ENCODE results near the gene HSPH1. TPM values are rescaled to one million over a fixed set of nuclear protein-coding genes. Genes with fewer than 3 reads are reported as not detected.

The HSPH1 gene
- total and polyA plus RNA-seq, 2 of the 13 experiments (the other 11 are each of a cell fraction or from before 2014, with no cell fraction given), result 13.0 to 62.9 TPM

DNA sequence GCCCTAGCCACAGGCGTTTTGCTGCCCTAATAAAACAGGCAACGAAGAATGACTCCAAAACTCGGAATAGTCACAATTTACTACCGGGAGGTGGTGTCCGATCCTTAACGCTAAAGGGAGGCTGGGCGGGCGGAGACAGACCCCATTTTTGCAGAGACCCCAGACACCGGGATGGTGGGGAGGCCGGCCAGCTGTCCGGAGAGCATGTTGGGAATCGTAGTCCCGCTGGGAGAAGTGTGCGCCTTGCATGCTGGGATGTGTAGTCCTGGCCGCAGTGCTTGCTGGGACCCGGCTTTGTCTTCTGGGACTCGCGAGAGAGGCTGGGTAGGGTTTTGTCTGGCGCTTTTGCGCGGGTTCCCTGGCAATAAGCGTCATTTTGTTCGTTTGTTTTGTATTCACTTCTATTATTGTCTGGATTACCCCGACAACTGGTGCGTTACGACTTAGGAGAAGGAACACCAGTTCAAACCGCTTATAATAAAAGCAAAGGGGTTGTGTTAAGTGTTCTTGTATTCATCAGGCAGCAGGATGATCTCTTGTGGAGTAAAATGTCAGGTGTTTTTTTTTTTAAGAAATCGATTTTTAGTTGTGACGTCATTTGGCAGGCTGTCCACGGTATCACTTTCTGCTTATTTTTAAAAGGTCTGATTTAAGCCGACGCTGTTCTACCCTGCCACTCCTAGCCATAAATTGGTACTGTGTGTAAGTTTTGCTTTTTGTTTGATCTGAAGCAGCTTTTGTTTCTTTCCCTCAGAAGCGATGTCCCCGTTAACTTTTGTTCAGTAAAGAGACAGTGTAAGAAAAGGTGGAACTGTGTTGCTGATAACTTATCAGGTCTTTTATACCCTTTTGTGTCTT lies 676 bp upstream of the HSPH1 start (continued):
- TF ChIP-seq ZNF839 (CRISPR knock-in tag; IDR thresholded peaks at IDR 0.05; ENCODE audit: borderline replicate concordance) (0 out of 2 replicates have a peak, but pooled peaks have one; percentile 77), FOSL2 (CRISPR knock-in tag; IDR thresholded peaks at IDR 0.05) (no peak; the same call in 1 of the 2 replicates), ZKSCAN1 (IDR thresholded peaks at IDR 0.05; ENCODE audit: low read length) (no peak), NFYC (CRISPR knock-in tag; IDR thresholded peaks at IDR 0.05) (peak; percentile 67; the same call in 1 of the 2 replicates), PLRG1 (conservative IDR thresholded peaks at IDR 0.05) (no peak), ZNF761 (CRISPR knock-in tag; conservative IDR thresholded peaks at IDR 0.05) (no peak), HOXD1 (CRISPR knock-in tag; IDR thresholded peaks at IDR 0.05) (no peak), HNRNPH1 (optimal IDR thresholded peaks at IDR 0.05; ENCODE audit: low read depth, low read length) (no peak), ZNF569 (CRISPR knock-in tag; IDR thresholded peaks at IDR 0.05; ENCODE audit: borderline replicate concordance) (no peak), HOXA5 (CRISPR knock-in tag; IDR thresholded peaks at IDR 0.05) (no peak), ZBTB3 (CRISPR knock-in tag; IDR thresholded peaks at IDR 0.05; ENCODE audit: borderline replicate concordance, low read depth) (no peak), RELA (CRISPR knock-in tag; IDR thresholded peaks at IDR 0.05) (no peak), PAWR (CRISPR knock-in tag; IDR thresholded peaks at IDR 0.05; ENCODE audit: borderline replicate concordance) (no peak), ZFAT (CRISPR knock-in tag; conservative IDR thresholded peaks at IDR 0.05) (no peak), ZBTB20 (CRISPR knock-in tag; IDR thresholded peaks at IDR 0.05; ENCODE audit: borderline replicate concordance, low read depth) (no peak), NR2C2 (CRISPR knock-in tag; IDR thresholded peaks at IDR 0.05; ENCODE audit: borderline replicate concordance) (peak; percentile 60; the same call in 1 of the 2 replicates), ZNF431 (CRISPR knock-in tag; IDR thresholded peaks at IDR 0.05; ENCODE audit: borderline replicate concordance, low read depth) (no peak)
- TF ChIP-seq, protein P1, sequence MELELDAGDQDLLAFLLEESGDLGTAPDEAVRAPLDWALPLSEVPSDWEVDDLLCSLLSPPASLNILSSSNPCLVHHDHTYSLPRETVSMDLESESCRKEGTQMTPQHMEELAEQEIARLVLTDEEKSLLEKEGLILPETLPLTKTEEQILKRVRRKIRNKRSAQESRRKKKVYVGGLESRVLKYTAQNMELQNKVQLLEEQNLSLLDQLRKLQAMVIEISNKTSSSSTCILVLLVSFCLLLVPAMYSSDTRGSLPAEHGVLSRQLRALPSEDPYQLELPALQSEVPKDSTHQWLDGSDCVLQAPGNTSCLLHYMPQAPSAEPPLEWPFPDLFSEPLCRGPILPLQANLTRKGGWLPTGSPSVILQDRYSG (CRISPR knock-in tag; IDR thresholded peaks at IDR 0.05), result no peak
- TF ChIP-seq, protein P2, sequence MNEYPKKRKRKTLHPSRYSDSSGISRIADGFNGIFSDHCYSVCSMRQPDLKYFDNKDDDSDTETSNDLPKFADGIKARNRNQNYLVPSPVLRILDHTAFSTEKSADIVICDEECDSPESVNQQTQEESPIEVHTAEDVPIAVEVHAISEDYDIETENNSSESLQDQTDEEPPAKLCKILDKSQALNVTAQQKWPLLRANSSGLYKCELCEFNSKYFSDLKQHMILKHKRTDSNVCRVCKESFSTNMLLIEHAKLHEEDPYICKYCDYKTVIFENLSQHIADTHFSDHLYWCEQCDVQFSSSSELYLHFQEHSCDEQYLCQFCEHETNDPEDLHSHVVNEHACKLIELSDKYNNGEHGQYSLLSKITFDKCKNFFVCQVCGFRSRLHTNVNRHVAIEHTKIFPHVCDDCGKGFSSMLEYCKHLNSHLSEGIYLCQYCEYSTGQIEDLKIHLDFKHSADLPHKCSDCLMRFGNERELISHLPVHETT (CRISPR knock-in tag; conservative IDR thresholded peaks at IDR 0.05), result no peak
- TF ChIP-seq, protein P3, sequence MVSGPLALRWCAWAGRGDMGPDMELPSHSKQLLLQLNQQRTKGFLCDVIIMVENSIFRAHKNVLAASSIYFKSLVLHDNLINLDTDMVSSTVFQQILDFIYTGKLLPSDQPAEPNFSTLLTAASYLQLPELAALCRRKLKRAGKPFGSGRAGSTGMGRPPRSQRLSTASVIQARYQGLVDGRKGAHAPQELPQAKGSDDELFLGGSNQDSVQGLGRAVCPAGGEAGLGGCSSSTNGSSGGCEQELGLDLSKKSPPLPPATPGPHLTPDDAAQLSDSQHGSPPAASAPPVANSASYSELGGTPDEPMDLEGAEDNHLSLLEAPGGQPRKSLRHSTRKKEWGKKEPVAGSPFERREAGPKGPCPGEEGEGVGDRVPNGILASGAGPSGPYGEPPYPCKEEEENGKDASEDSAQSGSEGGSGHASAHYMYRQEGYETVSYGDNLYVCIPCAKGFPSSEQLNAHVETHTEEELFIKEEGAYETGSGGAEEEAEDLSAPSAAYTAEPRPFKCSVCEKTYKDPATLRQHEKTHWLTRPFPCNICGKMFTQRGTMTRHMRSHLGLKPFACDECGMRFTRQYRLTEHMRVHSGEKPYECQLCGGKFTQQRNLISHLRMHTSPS (CRISPR knock-in tag; IDR thresholded peaks at IDR 0.05; ENCODE audit: low read depth), result no peak
- TF ChIP-seq, protein P4, sequence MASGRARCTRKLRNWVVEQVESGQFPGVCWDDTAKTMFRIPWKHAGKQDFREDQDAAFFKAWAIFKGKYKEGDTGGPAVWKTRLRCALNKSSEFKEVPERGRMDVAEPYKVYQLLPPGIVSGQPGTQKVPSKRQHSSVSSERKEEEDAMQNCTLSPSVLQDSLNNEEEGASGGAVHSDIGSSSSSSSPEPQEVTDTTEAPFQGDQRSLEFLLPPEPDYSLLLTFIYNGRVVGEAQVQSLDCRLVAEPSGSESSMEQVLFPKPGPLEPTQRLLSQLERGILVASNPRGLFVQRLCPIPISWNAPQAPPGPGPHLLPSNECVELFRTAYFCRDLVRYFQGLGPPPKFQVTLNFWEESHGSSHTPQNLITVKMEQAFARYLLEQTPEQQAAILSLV (CRISPR knock-in tag; IDR thresholded peaks at IDR 0.05; ENCODE audit: borderline replicate concordance), result no peak

All from HepG2 (cell line).